Psoas muscle (tissue), 8 donors: ENCODE measurements around the gene GTF2H2. TPM values are rescaled to one million over a fixed set of nuclear protein-coding genes. Genes with fewer than 3 reads are reported as not detected.
"Not testable (repeated sequence)": the region's sequence is repeated elsewhere in the genome, so short reads cannot be mapped to it uniquely, and the experiment has no call there.

Experiments
- ATAC-seq, 4 donors: fragments of 200-7000 bp; cut with Tn5 transposase; one replicate each; pipeline ENCODE4 v1.9.1; 2020; ENCODE audit warnings: moderate library complexity in 3 of 4, mild to moderate bottlenecking in 2 of 4
- DNase-seq, 2 donors: peaks; one replicate each; pipeline ENCODE4 v3.0.0-alpha.2; 2020
- H3K27ac ChIP-seq: fragments of 200-600 bp; one replicate; pipeline ENCODE4 v1.8.0; 2022
- H3K27me3 ChIP-seq, 3 donors: fragments of 200-600 bp in 1 of 3; one replicate each; pipeline versions ENCODE4 v1.6.1 to v1.8.0; 2013 to 2022; ENCODE audit warnings: low read length in 2 of 3, mild to moderate bottlenecking in 2 of 3, moderate library complexity in 1 of 3; ENCODE audit not compliant: insufficient read depth in 3 of 3
- H3K36me3 ChIP-seq, 2 donors: fragments of 200-600 bp in 1 of 2; one replicate each; pipeline versions ENCODE4 v1.6.1 to v1.8.0; 2013 to 2022; ENCODE audit warnings: low read depth in 1 of 2, mild to moderate bottlenecking in 1 of 2, moderate library complexity in 1 of 2; ENCODE audit not compliant: insufficient read depth in 1 of 2
- H3K4me1 ChIP-seq: fragments of 200-600 bp; one replicate; pipeline ENCODE4 v1.8.0; 2022
- H3K4me3 ChIP-seq: fragments of 200-600 bp; one replicate; pipeline ENCODE4 v1.8.0; 2022; ENCODE audit warnings: mild to moderate bottlenecking
- H3K9me3 ChIP-seq: fragments of 200-600 bp; one replicate; pipeline ENCODE4 v1.8.0; 2022
- WGBS, 3 donors: extraction: QIAGEN DNeasy Blood & Tissue Kit; methylation state at CpG; one replicate each; pipeline versions ENCODE4 v1.1.6 to v1.1.7; 2013; 5-methylcytosine and 5-hydroxymethylcytosine counted together
- intact Hi-C, 2 donors: fragments of 100-400 bp; cut with DNase I; formaldehyde crosslinking; loops; one replicate each; pipeline versions ENCODE4 v1.11.0 to v1.14.2; 2022
- polyA plus RNA-seq, 3 donors: library from polyadenylated mRNA; stranded (reverse); fragments of 200-250 nt; gene quantifications; one replicate each; pipeline ENCODE4 v1.2.3, GENCODE V29; 2013
- total RNA-seq, 4 donors: library from RNA; stranded (reverse); fragmentation: NEBNext Ultra II Directional in 2 of 4; extraction: Animal tissue kit (Norgen Biotek cat#: 25700) in 2 of 4; gene quantifications; one replicate each; pipeline versions ENCODE4 v1.2.1 to v1.2.4, GENCODE V29; 2021 to 2023
- donor health status: healthy with polysubstance abuse.
- donor health status: DM: no; HTN: no; CAD: no; lungs with moderate emphysema.
- donor health status: Bipolar disorder and iron deficiency.
- donor health status: healthy.
- donor health status: DM: yes; HTN: yes; CAD: no.
- donor health status: DM: no; HTN: no; CAD: no.
- donor health status: DM: no; HTN: no; CAD: no.
- donor health status: DM: yes; HTN: yes; CAD: no.

The GTF2H2 gene
- total and polyA plus RNA-seq, 7 donors: 7.1 to 21.3 (median 8.7) TPM

GRCh38 chr5:71082340-71082739, 14.9 kb upstream of the GTF2H2 start:
- H3K9me3 ChIP-seq, intact Hi-C loops, H3K36me3 ChIP-seq, DNase-seq, H3K27ac ChIP-seq, H3K4me1 ChIP-seq, H3K4me3 ChIP-seq, ATAC-seq, H3K27me3 ChIP-seq: not testable (repeated sequence)
- WGBS, 3 donors: no CpG with 5 or more reads among the region's 2 CpGs

DNA sequence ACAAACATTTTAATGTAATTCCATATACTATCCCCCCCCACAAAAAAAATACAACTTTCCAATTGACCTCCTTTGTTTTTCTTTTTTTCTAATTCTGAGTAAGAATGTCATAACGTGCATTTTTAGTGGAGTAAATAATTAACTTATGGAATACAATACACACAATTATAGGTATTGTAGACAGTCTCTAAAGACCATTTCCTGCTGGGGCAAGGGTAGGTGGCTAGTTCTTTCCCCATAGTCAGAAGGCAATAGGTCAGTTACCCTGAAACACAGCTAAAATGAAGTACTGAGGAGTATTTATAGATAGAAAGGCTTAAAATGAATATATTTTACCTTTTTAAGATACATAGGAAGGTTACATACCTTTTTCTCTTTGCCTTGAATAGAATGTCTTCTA, 6.2 kb downstream of the GTF2H2 start:
- DNase-seq, H3K4me1 ChIP-seq, intact Hi-C loops, H3K36me3 ChIP-seq, H3K27me3 ChIP-seq, ATAC-seq, H3K27ac ChIP-seq, H3K4me3 ChIP-seq, H3K9me3 ChIP-seq: not testable (repeated sequence)
- no CpG with 5 or more reads among the region's 1 CpG for WGBS, 3 donors

DNA sequence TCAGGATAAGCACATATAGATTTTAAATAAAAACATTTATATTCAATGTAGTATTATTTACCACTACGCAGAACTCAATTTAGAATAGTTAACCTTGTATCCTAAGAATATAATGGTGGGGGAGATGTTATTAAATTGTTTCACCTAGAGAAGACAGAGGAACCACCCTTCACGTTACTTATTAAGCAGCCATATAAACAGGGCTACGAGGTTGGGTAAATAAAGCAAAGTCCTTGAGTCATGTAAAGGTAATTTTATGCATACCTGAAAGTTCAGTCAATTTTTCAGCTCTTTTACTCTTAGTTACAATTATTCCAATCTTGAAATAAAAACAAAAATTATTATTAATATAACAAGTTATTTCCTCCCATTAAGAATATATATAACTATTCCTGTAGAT, 8.1 kb downstream of the GTF2H2 start:
- H3K4me3 ChIP-seq, intact Hi-C loops, ATAC-seq, H3K27ac ChIP-seq, H3K36me3 ChIP-seq, H3K4me1 ChIP-seq, H3K9me3 ChIP-seq, DNase-seq, H3K27me3 ChIP-seq: not testable (repeated sequence)
- no CpG with 5 or more reads among the region's 3 CpGs for WGBS, 3 donors

- H3K9me3 ChIP-seq, intact Hi-C loops, ATAC-seq, H3K27ac ChIP-seq, H3K4me1 ChIP-seq, DNase-seq, H3K4me3 ChIP-seq, H3K36me3 ChIP-seq, H3K27me3 ChIP-seq: not testable (repeated sequence)
- WGBS, 3 donors: 93 to 100% (median 98%) methylated on average over 1 to 2 of the region's 2 CpGs
Measured at GRCh38 chr5:71044808-71045207, 22.7 kb downstream of the GTF2H2 start.

DNA sequence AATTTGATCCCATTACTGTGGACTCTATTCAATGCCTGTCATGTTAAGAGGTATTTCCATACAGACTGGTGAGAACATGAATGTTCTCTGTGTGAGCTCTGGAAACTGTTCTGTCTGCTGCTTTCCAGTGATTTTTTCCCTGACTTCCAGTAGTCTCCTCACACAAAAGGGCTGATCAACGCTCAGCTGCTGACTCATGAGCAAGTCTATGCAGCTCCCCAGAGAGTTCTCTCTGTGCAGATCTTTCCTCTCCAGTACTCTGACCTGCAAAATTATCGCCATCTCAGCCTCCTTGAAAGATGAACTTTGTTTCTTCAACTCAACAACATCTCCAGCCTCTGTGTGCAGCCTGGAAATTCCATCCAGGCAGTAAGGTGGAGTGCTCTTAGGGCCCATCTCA, 23.3 kb downstream of the GTF2H2 start:
- intact Hi-C loops: not testable (repeated sequence)

GRCh38 chr5:71031046-71031776, 36.3 kb downstream of the GTF2H2 start:
- intact Hi-C loops, H3K27me3 ChIP-seq, H3K4me1 ChIP-seq, H3K27ac ChIP-seq, H3K4me3 ChIP-seq, DNase-seq, H3K36me3 ChIP-seq, H3K9me3 ChIP-seq: not testable (repeated sequence)
- WGBS, 3 donors: no CpG with 5 or more reads among the region's 7 CpGs
- ATAC-seq: peak in 2 of 4 donors; percentile 26 to 33

More for the DNA sequence above, 23.3 kb downstream of the GTF2H2 start:
- H3K27me3 ChIP-seq, H3K36me3 ChIP-seq, H3K27ac ChIP-seq, H3K4me1 ChIP-seq, DNase-seq, H3K4me3 ChIP-seq, H3K9me3 ChIP-seq, ATAC-seq: not testable (repeated sequence)
- WGBS, 3 donors: no CpG with 5 or more reads among the region's 2 CpGs

DNA sequence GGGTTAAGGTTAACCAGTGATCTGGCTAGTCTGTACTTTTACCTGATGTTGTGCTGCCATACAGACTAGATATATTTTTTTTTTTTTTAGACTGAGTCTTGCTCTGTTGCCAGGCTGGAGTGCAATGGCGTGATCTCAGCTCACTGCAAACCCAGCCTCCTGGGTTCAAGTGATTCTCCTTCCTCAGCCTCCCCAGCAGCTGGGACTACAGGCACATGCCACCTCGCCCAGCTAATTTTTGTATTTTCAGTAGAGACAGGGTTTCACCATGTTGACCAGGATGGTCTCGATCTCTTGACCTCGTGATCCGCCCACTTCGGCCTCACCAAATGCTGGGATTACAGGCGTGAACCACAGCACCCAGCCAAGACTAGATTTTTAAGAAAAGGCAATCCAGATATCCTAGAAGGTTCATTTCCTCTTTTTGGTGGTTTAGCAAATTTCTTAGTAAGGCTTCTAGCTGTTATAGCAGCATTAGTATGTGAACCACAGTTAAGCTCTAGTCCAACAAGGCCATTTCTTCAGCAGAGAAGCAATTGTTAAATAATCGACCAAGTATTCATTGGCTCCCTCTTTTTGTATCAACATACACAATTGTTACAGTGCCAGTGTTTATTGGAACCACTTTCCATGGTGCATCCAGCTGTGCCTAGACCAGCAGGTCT, 42.1 kb downstream of the GTF2H2 start, which contains the start of gene NAIP:
NAIP (minus strand) TSS at position 51 of the 665 bp plus-strand sequence. CDS start 12,424 bp downstream, outside the sequence.
- H3K27me3 ChIP-seq, DNase-seq, H3K36me3 ChIP-seq, H3K4me1 ChIP-seq, ATAC-seq, H3K27ac ChIP-seq, intact Hi-C loops, H3K4me3 ChIP-seq, H3K9me3 ChIP-seq: not testable (repeated sequence)
- WGBS, 3 donors: no CpG with 5 or more reads among the region's 8 CpGs

- intact Hi-C loops, H3K9me3 ChIP-seq, H3K4me3 ChIP-seq, H3K27me3 ChIP-seq, DNase-seq, ATAC-seq, H3K36me3 ChIP-seq, H3K4me1 ChIP-seq, H3K27ac ChIP-seq: not testable (repeated sequence)
- WGBS, 3 donors: no CpG with 5 or more reads among the region's 6 CpGs
Measured at GRCh38 chr5:71020643-71021042, 46.8 kb downstream of the GTF2H2 start.

- DNase-seq, H3K4me3 ChIP-seq, H3K27me3 ChIP-seq, H3K4me1 ChIP-seq, H3K9me3 ChIP-seq, intact Hi-C loops, H3K27ac ChIP-seq, H3K36me3 ChIP-seq, ATAC-seq: not testable (repeated sequence)
- WGBS, 3 donors: no CpG with 5 or more reads among the region's 6 CpGs
Measured at GRCh38 chr5:71018376-71019005, 49.0 kb downstream of the GTF2H2 start.
